LNCAP (cell line): ENCODE measurements around the gene TMEM127.

Source experiments
- CTCF ChIP-seq: fragments of 450-650 bp; IDR thresholded peaks from 2 replicates; pipeline ENCODE4 v1.5.1; 2017; ENCODE audit warnings: mild to moderate bottlenecking

TMEM127 gene

GRCh38 chr2:96212339-96212738 lies 53.5 kb downstream of the TMEM127 start:
- TF ChIP-seq CTCF = no peak

GRCh38 chr2:96209729-96210085 lies 56.1 kb downstream of the TMEM127 start:
- TF ChIP-seq CTCF = no peak

- no peak for TF ChIP-seq CTCF
These were observed 56.6 kb downstream of the TMEM127 start for GRCh38 chr2:96209011-96209728.

GRCh38 chr2:96208143-96209010 lies 57.4 kb downstream of the TMEM127 start, which contains the start of gene STARD7:
Gene STARD7, minus strand, starts transcription at chr2:96208827. Its CDS starts 393 bp downstream, at chr2:96208434.
- TF ChIP-seq CTCF = no peak

- TF ChIP-seq CTCF = no peak
These were observed 58.0 kb downstream of the TMEM127 start for GRCh38 chr2:96207774-96208142.

GRCh38 chr2:96207073-96207773 lies 58.6 kb downstream of the TMEM127 start:
- no peak for TF ChIP-seq CTCF

GRCh38 chr2:96205888-96206287 lies 59.9 kb downstream of the TMEM127 start:
- no peak for TF ChIP-seq CTCF
